ENCODE measurements around the gene FAM20C.

FAM20C gene

DNA sequence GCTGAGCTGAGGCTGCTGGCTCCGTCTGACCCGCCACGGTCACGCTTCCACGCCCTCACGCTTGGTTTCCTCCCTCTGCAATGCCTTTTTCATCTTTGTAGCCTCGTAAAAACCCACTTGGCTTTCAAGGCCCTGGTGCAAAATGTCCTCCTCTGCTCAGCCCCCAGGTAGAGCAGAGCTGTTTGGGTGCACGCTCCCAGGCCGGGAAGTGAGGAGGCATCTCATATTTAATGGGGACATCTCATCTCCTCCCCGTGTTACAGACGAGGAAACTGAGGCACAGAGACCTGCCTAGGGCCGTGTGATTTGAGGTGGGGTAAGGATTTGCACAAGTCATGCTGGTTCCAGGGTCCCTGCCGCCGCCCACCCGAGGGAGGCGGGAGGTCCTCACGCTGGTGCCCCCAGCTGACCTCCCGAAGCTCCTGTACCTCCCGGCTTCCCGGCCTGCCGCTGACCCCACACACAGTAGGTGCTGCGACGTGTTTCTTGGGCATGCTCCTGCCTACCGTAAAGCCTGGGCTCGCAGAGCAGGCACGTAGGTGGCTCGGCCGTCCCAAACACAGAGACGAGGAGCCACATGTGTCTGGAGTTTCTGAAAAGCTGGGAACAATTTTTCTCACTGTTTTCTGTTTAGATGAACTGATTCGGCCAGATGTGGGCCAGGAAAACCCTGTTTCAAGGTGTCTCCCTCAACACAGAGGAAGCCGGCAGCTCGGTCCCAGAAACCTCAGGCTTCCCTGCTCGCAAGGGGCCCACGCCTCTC, 109.1 kb downstream of the FAM20C start:
- in situ Hi-C loops (cut with HindIII; ENCODE audit: low sequenced_read_pairs), result no loop called here
- TF ChIP-seq, protein P1, sequence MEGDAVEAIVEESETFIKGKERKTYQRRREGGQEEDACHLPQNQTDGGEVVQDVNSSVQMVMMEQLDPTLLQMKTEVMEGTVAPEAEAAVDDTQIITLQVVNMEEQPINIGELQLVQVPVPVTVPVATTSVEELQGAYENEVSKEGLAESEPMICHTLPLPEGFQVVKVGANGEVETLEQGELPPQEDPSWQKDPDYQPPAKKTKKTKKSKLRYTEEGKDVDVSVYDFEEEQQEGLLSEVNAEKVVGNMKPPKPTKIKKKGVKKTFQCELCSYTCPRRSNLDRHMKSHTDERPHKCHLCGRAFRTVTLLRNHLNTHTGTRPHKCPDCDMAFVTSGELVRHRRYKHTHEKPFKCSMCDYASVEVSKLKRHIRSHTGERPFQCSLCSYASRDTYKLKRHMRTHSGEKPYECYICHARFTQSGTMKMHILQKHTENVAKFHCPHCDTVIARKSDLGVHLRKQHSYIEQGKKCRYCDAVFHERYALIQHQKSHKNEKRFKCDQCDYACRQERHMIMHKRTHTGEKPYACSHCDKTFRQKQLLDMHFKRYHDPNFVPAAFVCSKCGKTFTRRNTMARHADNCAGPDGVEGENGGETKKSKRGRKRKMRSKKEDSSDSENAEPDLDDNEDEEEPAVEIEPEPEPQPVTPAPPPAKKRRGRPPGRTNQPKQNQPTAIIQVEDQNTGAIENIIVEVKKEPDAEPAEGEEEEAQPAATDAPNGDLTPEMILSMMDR (IDR thresholded peaks at IDR 0.05; ENCODE audit: low read depth, low read length), result no peak
- no peak overlapping the region for H3K4me3 ChIP-seq (ENCODE audit: low read depth, low read length)
- no peak for DNase-seq (ENCODE audit: low read depth, low spot score)

- TF ChIP-seq, protein P1 (IDR thresholded peaks at IDR 0.05; ENCODE audit: low read depth, low read length), result no peak
- H3K4me3 ChIP-seq (ENCODE audit: low read depth, low read length), result no peak overlapping the region
- in situ Hi-C loops (cut with HindIII; ENCODE audit: low sequenced_read_pairs), result no loop called here
- no peak for DNase-seq (ENCODE audit: low read depth, low spot score)
Observed at GRCh38 chr7:302054-302992, 110.0 kb downstream of the FAM20C start.

DNA sequence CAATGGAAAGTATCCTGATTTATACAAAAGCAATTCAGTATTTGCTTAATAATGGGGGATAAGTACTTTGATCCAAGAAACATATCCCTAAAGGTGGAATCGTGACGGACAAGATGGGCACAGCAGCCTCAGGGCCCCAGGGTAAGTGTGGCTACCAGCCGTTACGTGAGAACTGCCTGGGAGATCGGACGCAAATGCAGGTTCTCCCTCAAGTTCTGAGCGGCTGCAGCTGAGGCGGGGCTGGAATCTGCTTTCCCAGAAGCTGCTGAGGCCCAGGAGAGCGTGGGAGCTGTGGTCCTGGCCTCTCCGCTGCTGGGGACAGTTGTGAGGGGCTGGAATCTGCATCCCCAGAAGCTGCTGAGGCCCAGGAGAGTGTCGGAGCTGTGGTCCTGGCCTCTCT, 111.1 kb downstream of the FAM20C start:
- TF ChIP-seq, protein P1 (IDR thresholded peaks at IDR 0.05; ENCODE audit: low read depth, low read length), result no peak
- in situ Hi-C loops (cut with HindIII; ENCODE audit: low sequenced_read_pairs), result no loop called here
- H3K4me3 ChIP-seq (ENCODE audit: low read depth, low read length), result no peak overlapping the region

GRCh38 chr7:303884-304573, 111.7 kb downstream of the FAM20C start:
- no peak for DNase-seq (ENCODE audit: low read depth, low spot score)
- in situ Hi-C loops (cut with HindIII; ENCODE audit: low sequenced_read_pairs), result no loop called here
- no peak overlapping the region for H3K4me3 ChIP-seq (ENCODE audit: low read depth, low read length)
- TF ChIP-seq, protein P1 (IDR thresholded peaks at IDR 0.05; ENCODE audit: low read depth, low read length), result no peak

More for the DNA sequence above, 111.1 kb downstream of the FAM20C start:
- DNase-seq (ENCODE audit: low read depth, low spot score), result no peak

DNA sequence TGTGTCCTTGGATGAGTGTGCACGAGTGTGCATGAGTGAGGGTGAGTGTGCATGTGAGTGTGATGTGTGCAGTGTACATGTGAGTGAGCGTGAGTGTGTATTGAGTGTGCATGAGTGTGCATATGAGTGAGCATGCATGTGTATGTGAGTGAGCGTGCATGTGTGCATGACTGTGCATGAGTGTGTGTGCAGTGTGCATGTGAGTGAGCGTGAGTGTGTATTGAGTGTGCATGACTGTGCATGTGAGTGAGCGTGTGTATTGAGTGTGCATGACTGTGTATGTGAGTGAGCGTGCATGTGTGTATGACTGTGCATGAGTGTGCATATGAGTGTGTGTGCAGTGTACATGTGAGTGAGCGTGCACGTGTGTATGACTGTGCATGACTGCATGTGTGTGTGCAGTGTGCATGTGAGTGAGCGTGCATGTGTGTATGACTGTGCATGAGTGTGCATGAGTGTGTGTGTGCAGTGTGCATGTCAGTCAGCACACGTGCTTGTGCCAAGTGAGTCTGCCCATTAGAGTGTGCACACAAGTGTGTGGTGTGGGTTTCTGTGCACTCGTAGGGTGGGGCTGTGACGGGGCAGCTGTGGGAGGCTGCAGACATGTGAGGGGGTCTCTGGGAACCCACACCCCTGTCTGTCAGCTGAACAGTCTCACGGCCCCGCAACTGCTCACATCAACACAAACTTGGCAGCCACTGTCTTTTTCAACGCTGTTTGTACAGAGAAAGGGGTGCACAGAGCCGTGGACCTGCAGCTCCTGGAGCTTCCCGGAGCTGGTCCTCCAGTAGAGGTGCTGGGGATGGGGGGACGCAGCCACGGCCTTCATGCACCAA, 112.4 kb downstream of the FAM20C start:
- DNase-seq (ENCODE audit: low read depth, low spot score), result no peak
- TF ChIP-seq, protein P1 (IDR thresholded peaks at IDR 0.05; ENCODE audit: low read depth, low read length), result no peak
- no peak overlapping the region for H3K4me3 ChIP-seq (ENCODE audit: low read depth, low read length)
- in situ Hi-C loops (cut with HindIII; ENCODE audit: low sequenced_read_pairs), result no loop called here
